Stimulated activated CD4-positive, alpha-beta T cell treated with anti-CD3 and anti-CD28 coated beads, Interleukin-1b, Interleukin-23, amount 100 ng/mL, for 24 hours (primary cell): ENCODE measurements around the gene FAM186B.
"Not testable (repeated sequence)": the region's sequence is repeated elsewhere in the genome, so short reads cannot be mapped to it uniquely, and the experiment has no call there.

Experiments
- DNase-seq, 4 experiments: peaks; one replicate each; pipeline ENCODE4 v3.0.0-alpha.2; 2020; ENCODE audit warnings: low read depth in 4 of 4, low spot score in 1 of 4

Gene FAM186B, protein sequence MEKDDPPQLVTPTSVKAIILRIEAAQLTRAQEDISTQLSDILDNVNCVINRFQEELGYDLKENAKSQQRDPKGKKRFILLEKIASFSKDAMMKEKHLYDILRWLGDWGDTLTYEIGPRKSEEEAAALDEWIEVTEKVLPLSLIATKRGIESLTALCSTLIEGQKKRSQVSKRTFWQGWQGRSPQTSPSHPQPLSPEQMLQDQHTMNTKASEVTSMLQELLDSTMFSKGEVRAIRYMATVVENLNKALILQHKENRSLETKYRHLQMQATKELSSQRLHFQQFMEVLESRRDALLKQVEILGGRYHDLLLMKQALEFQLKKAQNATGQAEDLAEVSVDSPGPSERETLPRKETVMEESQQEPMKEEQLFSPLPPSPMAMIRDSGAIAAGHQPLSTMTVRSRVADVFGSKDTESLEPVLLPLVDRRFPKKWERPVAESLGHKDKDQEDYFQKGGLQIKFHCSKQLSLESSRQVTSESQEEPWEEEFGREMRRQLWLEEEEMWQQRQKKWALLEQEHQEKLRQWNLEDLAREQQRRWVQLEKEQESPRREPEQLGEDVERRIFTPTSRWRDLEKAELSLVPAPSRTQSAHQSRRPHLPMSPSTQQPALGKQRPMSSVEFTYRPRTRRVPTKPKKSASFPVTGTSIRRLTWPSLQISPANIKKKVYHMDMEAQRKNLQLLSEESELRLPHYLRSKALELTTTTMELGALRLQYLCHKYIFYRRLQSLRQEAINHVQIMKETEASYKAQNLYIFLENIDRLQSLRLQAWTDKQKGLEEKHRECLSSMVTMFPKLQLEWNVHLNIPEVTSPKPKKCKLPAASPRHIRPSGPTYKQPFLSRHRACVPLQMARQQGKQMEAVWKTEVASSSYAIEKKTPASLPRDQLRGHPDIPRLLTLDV

DNA sequence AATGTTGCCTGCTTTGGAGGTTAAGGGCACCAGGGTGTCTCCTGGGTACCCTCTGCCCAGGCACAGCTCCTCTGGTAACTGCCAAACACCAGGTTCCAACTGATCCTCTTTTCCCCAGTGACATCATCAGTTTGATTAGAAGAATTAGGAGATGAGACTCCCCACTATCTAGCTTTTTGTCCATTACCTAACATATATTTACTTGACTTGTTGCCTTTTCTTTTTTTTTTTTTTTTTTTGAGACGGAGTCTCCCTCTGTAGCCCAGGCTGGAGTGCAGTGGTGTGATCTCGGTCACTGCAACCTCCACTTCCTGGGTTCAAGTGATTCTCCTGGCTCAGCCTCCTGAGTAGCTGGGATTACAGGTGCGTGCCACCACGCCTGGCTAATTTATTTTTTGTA lies at the start of gene FAM186B:
TSS of gene FAM186B (minus strand) at position 101 of the 400 bp plus-strand sequence. CDS start 162 bp downstream, outside the sequence.
- not testable (repeated sequence) for DNase-seq

DNA sequence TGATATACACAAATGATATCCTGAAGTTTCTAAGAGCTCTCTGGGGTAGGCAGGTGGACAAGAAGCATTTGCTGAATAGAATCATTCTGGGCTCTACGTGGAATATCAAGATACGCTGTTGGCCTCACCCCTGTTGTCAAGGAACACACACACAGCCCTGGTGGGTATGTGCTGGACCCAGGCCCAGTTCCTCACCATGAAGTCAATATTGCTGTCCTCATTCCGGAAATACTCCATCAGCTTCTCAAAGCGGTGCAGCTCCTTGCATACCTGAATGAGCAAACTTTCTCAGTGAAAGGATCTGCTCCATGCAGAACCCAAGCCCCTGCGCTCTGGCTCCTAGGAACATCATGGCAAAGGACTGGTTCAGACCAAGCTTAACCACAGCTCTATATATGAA lies 49.3 kb upstream of the FAM186B start:
- DNase-seq = no peak

DNA sequence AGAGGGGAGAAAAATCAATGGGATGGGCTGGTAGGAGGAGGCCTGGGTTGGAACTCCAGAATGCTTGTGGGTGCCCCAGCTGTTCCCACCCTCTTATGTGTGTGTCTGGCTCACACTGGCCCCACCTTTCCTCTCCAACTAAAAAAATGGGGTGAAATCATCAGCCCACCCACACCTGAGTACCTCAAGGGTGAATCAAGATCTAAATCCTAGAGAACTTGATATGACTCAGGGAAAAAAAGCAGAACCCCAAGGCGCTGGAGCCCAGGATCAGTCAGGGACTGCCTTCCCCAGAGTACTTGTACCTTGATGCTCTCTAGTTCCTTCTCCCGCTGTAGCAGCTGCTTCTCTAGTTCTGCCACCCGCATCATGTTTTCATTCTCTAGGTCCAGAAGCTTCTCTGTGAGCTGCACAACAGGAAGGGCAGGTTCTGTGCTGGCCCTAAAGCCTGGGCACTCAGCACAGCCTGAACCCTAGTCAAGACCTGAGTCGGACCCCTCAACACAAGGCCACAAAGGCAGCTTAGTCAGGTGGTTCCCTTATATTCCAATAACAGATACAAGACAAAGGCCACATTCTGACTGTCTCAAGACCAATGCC lies 47.6 kb upstream of the FAM186B start:
- DNase-seq = no peak

DNA sequence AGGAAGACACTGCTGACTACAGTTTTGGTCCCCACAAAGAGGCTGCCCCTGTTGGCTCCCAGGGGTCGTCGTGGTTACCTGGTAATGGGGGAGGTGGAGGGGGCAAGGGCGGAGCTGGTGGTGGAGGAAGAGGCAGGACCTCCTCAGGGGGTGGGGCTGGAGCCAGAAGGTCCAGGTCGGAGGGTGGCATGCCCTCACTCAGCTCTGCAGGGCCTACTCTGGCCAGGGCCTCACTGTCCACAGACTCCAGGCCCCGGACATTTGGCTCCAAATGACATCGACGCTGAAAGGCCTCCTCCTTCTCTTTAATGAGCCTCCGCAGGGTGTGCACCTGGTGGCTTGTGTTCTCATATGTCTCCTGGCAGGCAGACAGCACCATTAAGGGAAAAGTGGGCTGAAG lies 46.4 kb upstream of the FAM186B start:
- no peak for DNase-seq

DNA sequence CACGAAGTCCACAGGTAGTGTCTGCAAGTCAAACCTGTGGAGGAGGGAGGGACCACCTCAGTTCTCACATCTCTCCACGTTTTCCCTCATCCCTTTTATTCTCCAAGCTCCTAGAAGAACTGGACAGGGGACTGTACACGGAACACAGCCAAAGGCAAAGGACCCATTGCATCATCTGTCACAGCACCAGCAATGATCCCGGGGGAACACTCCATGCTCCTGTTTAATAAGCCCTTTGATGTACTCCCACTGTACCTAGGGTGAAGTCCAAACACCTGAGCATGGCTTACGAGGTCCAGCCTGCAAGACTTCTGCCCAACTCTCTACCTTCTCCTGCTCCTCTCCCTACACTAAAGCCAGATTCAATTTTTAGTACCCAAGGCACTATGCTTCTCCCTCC lies 44.5 kb upstream of the FAM186B start:
- DNase-seq = no peak

DNA sequence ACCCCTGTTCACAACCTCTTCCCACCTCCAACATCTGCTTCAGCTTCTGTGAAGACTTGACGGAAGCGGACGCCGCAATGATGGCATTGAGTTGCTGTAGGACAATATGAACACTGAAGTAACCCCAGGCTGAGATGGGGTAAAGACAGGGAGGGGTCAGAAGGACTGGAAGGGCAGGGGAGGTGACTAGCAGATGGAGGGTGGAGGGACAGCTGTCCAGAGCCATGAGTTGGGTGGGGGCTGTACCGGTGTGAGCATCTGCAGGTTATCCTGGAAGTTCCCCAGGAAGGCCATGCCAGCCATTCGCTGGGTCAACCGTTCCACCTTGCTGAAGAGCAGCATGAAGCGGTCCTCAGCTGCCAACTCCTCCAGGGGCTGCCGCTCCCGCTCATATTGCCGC lies 44.0 kb upstream of the FAM186B start:
- no peak for DNase-seq

DNA sequence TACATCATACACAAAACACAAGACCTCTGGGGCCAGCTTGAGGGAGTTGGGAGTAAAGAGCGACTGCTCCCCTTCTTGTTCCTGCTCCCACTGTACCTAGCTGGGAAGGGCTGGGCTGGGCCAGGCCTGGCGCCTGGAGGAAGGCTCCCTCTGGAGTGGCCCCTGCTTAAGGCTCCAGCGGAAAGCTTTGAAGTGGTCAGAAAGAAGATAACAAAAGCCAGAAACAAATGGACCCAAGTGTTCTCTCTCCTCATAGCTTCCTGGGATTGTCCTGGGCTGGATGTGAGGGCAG lies 43.2 kb upstream of the FAM186B start:
- no peak for DNase-seq

DNA sequence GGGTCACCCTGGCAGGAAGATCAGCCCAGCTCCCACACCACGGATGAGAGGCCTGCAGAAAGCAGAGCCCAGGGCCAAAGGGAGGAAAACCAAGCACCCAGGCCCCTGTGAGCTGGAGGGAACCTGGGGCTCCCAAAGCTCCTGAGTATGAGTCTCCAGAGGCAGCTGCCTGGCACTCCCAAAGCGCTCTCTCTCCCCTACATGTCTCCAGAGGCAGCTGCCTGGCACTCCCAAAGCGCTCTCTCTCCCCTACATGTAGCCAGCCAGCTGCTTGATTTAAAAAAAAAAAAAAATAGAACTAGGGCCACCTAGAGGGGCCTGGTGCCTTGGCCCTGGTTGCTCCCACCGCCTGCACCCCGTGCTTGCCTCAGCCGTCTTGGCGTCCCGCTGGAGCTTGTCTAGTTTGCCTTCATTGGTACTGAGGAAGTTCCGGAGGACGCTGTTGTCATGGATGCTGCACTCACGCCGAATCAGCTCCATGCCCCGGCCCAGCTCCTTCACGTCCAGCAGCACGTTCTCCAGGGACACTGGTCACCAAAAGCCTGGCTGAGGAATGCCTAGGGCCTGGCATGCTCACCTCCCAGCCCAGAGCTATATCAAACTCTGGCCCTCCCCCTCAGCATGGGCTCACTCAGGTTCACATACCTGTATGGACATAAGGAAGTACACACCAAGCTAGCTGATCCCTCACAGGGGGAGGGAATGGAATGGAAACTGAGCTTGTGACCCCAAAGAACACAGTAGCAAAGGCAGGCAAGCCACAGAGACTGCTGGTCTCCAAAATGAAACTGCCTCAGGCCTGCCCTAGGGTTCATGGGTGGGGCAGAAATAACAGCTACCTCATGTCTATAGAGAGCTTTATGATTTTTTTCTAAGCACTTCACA lies 42.6 kb upstream of the FAM186B start:
- DNase-seq = no peak

DNA sequence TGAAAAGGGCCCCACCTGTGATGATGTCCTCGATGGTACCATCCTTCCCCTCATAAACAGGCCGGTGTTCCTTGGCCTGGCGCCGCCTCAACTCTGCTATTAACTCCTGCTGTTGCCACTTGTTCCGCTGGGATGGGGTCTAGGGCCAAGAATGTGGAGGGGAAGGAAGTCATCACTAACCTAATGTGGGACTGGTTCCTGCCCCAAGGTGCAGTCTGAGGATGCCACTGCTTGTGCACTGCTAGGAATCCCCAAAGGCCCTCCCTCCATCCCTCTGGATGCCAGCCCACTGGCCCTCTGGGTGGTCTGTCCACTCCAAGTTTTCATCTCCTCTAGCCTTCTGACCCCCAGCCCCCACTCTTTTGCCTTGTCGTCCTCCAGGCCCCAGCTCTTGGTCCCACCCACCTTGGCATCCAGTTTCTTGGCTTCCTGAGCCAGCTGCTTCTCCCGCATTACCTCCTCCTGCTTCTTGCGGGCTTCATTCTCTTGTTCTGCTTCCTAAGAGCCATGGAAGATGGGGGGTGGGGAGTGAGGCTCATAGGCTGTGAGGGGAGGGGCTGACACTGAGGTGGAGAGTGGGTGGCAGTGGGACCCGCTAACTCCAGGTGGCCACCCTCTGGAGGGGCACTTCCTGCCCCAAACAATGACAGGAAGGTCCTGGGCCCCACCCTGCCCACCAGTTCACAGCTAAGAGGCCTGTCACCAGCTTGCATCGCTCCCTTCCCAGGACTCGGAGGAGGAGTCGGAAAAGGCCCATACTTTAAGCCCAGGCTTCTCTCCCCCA lies 41.6 kb upstream of the FAM186B start:
- no peak for DNase-seq

DNA sequence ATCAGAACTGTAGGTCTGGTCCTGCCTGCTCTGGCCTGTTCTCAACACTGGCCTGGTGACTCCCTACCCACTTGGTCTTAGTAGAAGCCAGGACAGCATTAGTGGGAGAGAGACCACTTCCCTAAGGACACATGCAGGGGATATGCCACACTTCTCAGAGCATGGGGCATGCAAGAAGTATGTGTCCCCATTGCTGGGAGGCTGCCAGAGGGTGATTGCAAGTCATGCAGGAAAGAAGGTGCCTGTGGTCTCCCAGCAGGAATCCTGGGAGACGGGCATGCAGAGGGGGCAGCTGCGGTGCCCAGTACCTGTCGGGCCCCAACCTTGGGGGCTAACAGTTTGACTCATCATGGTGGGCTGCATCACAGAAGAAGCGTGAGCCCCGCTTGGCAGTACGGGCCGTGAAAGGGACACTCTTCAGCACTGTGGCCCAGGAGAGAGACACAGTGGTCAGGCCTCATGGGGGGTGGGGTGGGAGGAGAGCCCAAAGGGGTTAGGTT lies 40.9 kb upstream of the FAM186B start:
- no peak for DNase-seq

DNA sequence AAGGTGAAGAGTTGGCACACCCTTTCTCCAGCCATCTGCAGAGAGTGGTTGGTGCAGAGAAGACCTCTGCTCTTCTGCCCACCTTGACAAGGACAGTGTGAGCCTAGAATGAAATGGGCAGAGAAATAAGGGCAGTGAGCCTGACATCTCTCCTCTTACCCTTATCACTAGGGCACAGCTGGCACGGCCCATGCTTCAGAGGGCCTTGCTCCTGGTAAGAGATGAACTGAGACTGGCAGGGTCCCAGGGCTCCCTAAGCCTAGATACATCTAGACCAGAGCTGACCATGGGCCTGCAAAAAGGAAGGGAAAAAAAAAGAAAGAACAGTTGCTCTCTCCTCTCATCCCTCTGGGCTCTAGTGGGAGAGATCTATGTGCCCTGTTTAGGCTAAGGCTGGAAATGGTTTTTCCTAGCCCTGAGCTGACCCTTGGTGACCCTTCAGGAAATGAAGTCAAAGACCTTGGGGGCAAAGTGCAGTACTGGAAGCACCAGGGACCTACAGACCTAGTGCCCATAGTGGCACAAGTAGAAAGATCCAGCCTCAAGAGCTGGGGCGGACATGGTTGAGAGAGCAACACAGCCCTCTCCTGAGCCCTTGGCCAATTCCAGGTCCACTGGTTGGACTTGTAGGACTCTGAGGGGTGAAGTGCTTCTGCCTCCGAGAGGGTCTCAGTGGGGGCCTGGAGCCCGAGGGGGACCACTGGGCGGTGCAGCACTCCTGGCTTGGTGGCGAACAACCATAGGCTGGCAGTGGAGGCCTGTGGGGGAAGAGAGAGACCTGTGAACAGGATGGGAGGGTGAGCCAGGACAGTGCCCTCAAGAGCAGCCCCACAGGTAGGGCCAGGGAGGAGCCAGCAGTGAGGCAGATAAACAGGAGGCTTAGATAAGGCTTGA lies 40.0 kb upstream of the FAM186B start:
- no peak for DNase-seq

DNA sequence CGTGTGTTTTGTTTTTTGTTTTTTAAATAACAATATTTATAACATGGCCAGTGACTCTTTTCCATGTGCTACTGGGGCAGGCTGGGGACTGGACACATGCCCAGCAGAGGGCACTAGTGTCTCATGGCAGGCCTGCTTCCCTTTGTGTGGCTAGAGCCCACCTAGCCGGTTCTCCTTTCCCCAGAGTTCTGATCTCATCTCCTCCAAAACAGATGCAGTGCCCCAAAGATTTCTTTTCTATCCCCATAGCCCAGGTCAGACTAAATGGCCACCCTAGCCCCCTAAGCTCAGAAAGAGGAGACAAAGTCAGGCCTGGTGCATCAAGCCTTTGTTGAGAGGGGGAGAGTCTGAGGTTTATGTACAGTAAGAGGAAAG lies 39.2 kb upstream of the FAM186B start:
- DNase-seq = peak; percentile 56 to 69 (median 65)

DNA sequence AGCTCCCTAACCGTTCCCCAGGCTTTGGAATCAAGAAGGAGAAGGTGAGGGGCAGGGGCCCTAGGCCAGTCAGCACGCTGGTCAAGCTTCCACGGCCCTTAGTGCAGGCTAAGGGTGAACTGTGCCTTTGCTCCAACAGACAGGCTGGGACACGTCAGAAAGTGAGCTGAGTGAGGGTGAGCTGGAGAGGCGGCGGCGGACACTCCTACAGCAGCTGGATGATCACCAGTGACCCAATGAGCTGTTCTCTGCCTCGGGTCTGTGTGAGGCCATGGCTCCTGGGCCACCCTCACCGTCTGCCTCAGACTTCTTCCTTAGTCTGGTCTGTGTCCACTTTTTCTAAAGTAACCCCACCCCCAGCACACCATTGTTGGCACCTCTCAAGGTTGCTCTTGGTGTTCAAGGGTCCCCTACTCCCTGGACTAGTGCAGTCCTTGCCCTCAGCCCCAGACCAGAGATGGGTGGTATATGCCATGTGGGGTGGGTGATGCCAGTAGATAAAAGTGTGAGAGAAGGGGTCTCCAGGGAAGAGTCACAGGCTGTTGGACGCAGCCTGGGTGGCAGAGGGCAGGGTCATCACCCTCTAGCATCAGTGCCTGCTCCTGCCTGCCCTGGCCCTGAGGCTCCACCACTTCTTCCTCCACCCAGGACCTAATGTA lies 38.7 kb upstream of the FAM186B start:
- DNase-seq = no peak

DNA sequence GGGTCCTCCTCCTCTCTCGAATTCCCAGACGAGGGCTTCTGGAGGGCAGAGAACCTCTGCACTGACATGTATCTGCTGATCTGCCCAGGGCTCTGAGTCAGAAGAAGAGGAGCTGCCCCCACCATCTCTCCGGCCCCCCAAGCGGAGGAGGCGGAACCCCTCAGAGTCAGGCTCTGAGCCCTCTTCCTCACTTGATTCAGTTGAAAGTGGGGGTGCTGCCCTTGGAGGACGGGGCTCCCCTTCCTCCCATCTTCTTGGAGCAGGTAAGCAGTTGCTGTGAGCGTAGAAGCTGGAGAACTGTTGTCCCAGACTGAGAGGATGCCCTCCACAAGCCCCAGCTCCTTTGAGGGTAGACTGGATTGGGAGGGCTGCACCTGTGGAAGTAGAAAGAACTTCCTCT lies 37.7 kb upstream of the FAM186B start:
- DNase-seq = no peak

DNA sequence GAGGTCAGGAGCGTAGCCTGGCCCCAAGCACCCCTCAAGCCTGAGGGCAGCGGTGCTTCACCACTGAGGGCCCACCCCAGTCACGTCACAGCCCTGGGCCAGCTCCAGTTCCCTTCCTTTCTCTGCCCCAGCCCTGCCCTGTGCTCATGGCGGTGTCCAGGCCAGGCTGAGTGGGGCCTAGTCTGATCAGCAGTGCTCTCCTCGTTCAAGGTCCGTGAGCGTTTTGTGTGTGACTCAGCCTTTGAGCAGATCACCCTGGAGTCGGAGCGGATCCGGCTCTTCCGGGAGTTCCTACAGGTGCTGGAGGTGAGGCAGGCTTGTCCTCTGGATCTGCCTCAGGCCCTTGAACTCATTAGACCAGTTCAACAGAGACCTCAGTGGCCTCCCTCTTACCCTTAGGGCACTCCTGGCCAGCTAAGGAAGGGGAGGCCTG lies 36.9 kb upstream of the FAM186B start:
- no peak for DNase-seq

DNA sequence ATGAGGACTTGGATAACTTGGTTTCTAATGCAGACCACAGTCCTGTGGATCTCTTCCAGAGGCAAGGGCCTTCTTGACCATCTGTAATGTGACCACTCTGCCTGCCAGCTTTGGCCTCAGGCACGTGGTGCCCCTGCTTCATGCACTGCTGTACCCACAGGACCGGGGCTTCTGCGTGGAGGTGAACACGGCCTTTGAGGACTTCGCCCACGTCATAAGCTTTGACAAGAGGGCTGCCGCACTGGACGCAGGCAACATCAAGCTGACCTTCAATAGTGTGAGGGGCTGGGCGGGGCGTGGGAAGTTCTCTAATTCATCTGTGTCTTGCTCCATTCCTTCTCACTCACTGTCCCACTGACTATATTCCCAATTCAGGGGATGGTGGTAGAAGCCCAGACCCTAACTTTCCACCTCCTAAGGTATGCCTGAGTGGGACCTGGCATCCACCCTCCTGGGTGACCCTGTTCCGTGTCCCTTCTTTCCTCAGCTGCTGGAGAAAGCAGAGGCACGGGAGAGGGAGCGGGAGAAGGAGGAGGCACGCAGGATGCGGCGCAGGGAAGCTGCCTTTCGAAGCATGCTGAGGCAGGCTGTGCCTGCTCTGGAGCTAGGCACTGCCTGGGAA lies 36.4 kb upstream of the FAM186B start:
- no peak for DNase-seq

DNA sequence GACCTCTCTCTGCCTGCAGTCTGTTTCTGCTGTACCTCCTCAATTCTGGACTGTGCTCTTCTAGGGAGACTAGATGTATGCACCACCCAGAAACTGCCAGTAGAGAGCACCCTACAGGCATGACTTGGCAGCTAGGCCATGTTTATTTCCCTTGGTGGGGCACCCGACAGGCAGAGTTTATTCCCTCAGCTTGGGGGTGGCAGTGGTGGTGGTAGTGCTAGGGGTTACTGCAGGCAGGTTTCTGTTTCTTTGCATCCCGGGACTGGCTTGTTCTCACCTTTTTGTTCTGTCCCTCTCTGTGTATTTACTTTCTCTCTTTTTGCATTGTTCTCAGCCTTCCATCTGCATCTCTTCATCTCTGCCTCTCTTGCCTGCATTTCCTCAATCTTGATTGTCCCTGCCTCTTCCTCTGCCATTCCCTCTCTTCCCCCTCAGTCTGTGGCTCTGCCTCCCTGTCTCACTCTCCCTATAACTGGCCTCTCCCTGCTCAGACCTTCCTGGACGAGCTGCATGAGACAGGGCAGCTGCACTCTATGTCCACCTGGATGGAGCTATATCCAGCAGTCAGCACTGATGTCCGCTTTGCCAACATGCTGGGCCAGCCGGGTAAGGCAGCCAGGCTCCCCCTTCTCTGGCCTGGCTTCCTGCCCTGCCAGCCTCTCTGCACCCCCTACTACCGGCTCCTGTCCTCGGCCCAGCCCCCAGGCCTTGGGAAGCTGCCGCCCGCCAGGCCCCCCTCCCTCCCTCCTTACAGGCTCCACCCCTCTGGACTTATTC lies 31.7 kb upstream of the FAM186B start:
- DNase-seq = peak in 1 of 4 experiments; percentile 38
